Panc1 (cell line): ENCODE results near the gene TEX14. TPM values are rescaled to one million over a fixed set of nuclear protein-coding genes. Genes with fewer than 3 reads are reported as not detected.

ENCODE experiments used
- ATAC-seq: fragments of 200-7000 bp; cut with Tn5 transposase; 2 replicates; pipeline ENCODE4 v1.9.1; 2020; ENCODE audit warnings: mild to moderate bottlenecking, moderate library complexity
- BruUV-seq: library from RNA; stranded (reverse); fragments of 400-500 nt; replicated peaks from 2 replicates; lab custom pipeline; 2021; lab: Mats Ljungman, UMichigan
- CTCF ChIA-PET: fragments of 300-600 bp; sonication (Branson Sonifier 250); formaldehyde crosslinking; loops from one replicate; lab custom pipeline; 2022; ENCODE audit warnings: antibody characterized with exemption; lab: Charles Lee
- POLR2A ChIA-PET: fragments of 300-600 bp; sonication (Branson Sonifier 250); formaldehyde crosslinking; loops from one replicate; lab custom pipeline; 2022; ENCODE audit warnings: antibody characterized with exemption; lab: Charles Lee
- DNase-seq: peaks from one replicate; pipeline ENCODE4 v3.0.0-alpha.2; 2010; ENCODE audit warnings: low read depth, low spot score
- H3K27ac ChIP-seq: 2 replicates; pipeline ENCODE4 v1.5.1; 2011; ENCODE audit warnings: mild to moderate bottlenecking, low read length, inconsistent platforms
- H3K27me3 ChIP-seq: fragments of 200-500 bp; sonication (Bioruptor generic); 2 replicates; pipeline ENCODE4 v1.6.0; 2014; ENCODE audit warnings: low read length, inconsistent platforms; ENCODE audit not compliant: control insufficient read depth, insufficient read depth
- H3K36me3 ChIP-seq: fragments of 200-500 bp; sonication (Bioruptor generic); 2 replicates; pipeline ENCODE4 v1.5.1; 2014; ENCODE audit warnings: inconsistent platforms, mild to moderate bottlenecking, low read length, moderate library complexity; ENCODE audit not compliant: control insufficient read depth, insufficient read depth
- H3K4me1 ChIP-seq: 2 replicates; pipeline ENCODE4 v1.5.1; 2011; ENCODE audit warnings: inconsistent platforms, mild to moderate bottlenecking, low read length, moderate library complexity; ENCODE audit not compliant: control insufficient read depth, insufficient read depth
- H3K4me3 ChIP-seq, 2 experiments: 2 replicates each; pipeline ENCODE4 v1.5.1; 2011 to 2012; ENCODE audit warnings: low read depth in 2 of 2, low read length in 2 of 2, mild to moderate bottlenecking in 2 of 2, inconsistent platforms in 1 of 2, moderate library complexity in 1 of 2
- H3K9me3 ChIP-seq: fragments of 200-500 bp; sonication (Bioruptor generic); 2 replicates; pipeline ENCODE4 v1.5.1; 2014; ENCODE audit warnings: low read depth, mild to moderate bottlenecking, inconsistent platforms, low read length, moderate library complexity; ENCODE audit not compliant: control insufficient read depth, insufficient read depth
- CTCF ChIP-seq: fragments of 450-650 bp; IDR thresholded peaks from 2 replicates; pipeline ENCODE4 v1.5.1; 2017; ENCODE audit warnings: mild to moderate bottlenecking
- POLR2AphosphoS5 ChIP-seq: IDR thresholded peaks from 2 replicates; pipeline ENCODE4 v1.6.1; 2012; ENCODE audit warnings: mild to moderate bottlenecking, low read depth, low read length, moderate library complexity
- REST ChIP-seq, 2 experiments: IDR thresholded peaks; 2 replicates each; pipeline ENCODE4 v1.6.1; 2011 to 2012; ENCODE audit warnings: low read depth in 2 of 2, control low read depth in 1 of 2, low read length in 1 of 2, mild to moderate bottlenecking in 1 of 2, moderate library complexity in 1 of 2; ENCODE audit not compliant: insufficient read depth in 1 of 2
- SIN3A ChIP-seq: IDR thresholded peaks from 2 replicates; pipeline ENCODE4 v1.6.1; 2012; ENCODE audit warnings: low read depth, mild to moderate bottlenecking, low read length, moderate library complexity, borderline replicate concordance; ENCODE audit not compliant: insufficient read depth
- TCF7L2 ChIP-seq: IDR thresholded peaks from 2 replicates; pipeline ENCODE4 v1.6.1; 2011; ENCODE audit warnings: mild to moderate bottlenecking, low read depth, low read length, inconsistent platforms
- in situ Hi-C: cut with HindIII; loops from 2 replicates; pipeline ENCODE4 v1.10.0; 2016; ENCODE audit warnings: low sequenced_read_pairs, low pct_unique_long_range_greater_than_20kb
- intact Hi-C: fragments of 100-400 bp; cut with micrococcal nuclease; formaldehyde crosslinking; loops from one replicate; pipeline ENCODE4 v1.10.0; 2022; ENCODE audit not compliant: unreplicated experiment
- total RNA-seq: library from RNA; stranded (reverse); gene quantifications from one replicate; pipeline ENCODE4 v1.2.1, GENCODE V29; 2021; ENCODE audit not compliant: unreplicated experiment

The TEX14 gene
- total RNA-seq, 1 experiment from 2014 or later, result not detected

DNA sequence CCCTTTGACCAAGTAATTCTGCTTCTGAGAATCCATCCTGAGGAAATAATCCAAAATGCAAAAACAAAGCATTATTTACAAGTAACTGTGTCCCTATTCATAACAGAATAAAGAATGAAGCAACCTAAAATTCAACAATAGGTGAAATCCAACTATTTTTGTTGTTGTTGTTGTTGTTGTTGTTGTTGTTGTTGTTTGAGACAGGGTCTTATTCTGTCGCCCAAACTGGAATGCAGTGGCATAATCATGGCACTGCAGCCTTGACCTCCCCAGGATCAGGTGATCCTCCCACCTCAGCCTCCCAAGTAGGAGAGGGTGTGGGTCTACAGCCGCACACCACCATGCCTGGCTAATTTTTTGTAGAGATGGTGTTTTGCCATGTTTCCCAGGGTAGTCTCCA, 101.5 kb downstream of the TEX14 start:
- POLR2A ChIA-PET, result no interaction called here
- CTCF ChIA-PET, result no interaction called here
- DNase-seq (no peak), ATAC-seq (no peak)
- in situ Hi-C loops, result no loop called here
- H3K27me3 ChIP-seq, result no peaks in the 10 kb centered on the region; the same call in 1 of the 2 replicates
- no peak overlapping the region for H3K27ac ChIP-seq
- BruUV-seq, result no TSS peak
- H3K36me3 ChIP-seq, result no peaks in the 10 kb centered on the region
- no peaks in the 10 kb centered on the region for H3K4me1 ChIP-seq
- no peak for TF ChIP-seq POLR2AphosphoS5
- TF ChIP-seq CTCF, result no peak
- TF ChIP-seq TCF7L2, result no peak
- TF ChIP-seq REST (IDR thresholded peaks at IDR 0.05; ENCODE audit: insufficient read depth in 1 of 2, low read depth in 2 of 2, low read length in 1 of 2), result no peak
- TF ChIP-seq SIN3A, result no peak
- intact Hi-C loops, result no loop called here
- no peak overlapping the region for H3K4me3 ChIP-seq
- H3K9me3 ChIP-seq, result no peaks in the 10 kb centered on the region

DNA sequence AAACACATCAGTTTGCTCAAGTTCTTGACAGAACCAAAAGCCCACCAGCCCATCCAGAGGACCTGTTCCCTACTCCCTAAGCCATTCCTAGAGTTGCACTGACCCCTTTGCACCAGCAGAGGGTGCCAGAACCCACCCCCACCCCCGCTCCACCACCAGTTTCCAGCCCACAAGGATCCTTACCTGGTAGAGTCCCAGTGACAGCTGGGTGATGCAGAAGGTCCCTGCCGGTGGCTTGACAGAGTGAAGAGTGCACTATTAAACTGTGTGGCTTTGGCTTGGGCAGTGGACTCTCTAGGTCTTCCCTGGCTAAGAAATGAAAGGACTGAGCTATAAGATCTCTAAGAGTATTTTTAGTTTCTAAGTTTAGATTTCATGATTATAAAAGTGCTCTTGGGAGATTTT, 104.1 kb downstream of the TEX14 start:
- H3K4me1 ChIP-seq, result no peaks in the 10 kb centered on the region
- ATAC-seq (peak; percentile 82), DNase-seq (peak; percentile 41)
- H3K27ac ChIP-seq, result no peak overlapping the region
- no peaks in the 10 kb centered on the region for H3K9me3 ChIP-seq
- no peak overlapping the region for H3K4me3 ChIP-seq
- in situ Hi-C loops, result no loop called here
- TF ChIP-seq REST (IDR thresholded peaks at IDR 0.05; ENCODE audit: insufficient read depth in 1 of 2, low read depth in 2 of 2, low read length in 1 of 2) (no peak), TCF7L2 (no peak), CTCF (peak; percentile 91)
- intact Hi-C loops, result no loop called here
- ChIA-PET POLR2A (interaction anchor here (0.6 kb wide), 1 partner anchor 69 kb away, joined by 8 read pairs; no protein-coding TSS in a partner anchor), CTCF (interaction anchor here (0.6 to 0.8 kb wide), 2 partner anchors 18 to 187 kb away, joined by 4 to 7 read pairs; no protein-coding TSS in a partner anchor)
- H3K36me3 ChIP-seq, result no peaks in the 10 kb centered on the region
- no TSS peak for BruUV-seq
- H3K27me3 ChIP-seq, result no peaks in the 10 kb centered on the region; the same call in 1 of the 2 replicates
